Measurements from ENCODE around the gene ODAD2.

ODAD2 gene

GRCh38 chr10:27820637-27821036 lies 178.2 kb downstream of the ODAD2 start:
- CTCF ChIA-PET: no interaction called here

GRCh38 chr10:27819781-27820531 lies 178.9 kb downstream of the ODAD2 start:
- no peaks in the 10 kb centered on the region for H3K9me3 ChIP-seq (ENCODE audit: control insufficient read depth, insufficient read depth, low read depth, low read length)
- H3K4me3 ChIP-seq (ENCODE audit: low read depth, low read length): no peak overlapping the region
- H3K27ac ChIP-seq (ENCODE audit: extremely low read depth, low read depth, low read length): no peak overlapping the region
- no peaks in the 10 kb centered on the region for H3K36me3 ChIP-seq (ENCODE audit: control insufficient read depth in 2 of 2, insufficient read depth in 1 of 2, low read length in 2 of 2)
- TF ChIP-seq SP3 (tag by site-specific recombination; IDR thresholded peaks at IDR 0.05) (no peak), ZNF571 (tag by site-specific recombination; IDR thresholded peaks at IDR 0.05) (no peak), SCRT1 (tag by site-specific recombination; IDR thresholded peaks at IDR 0.05; ENCODE audit: borderline replicate concordance) (no peak), EGR2 (tag by site-specific recombination; IDR thresholded peaks at IDR 0.05; ENCODE audit: low read depth) (no peak), ZNF404 (tag by site-specific recombination; IDR thresholded peaks at IDR 0.05) (no peak), ZXDB (tag by site-specific recombination; IDR thresholded peaks at IDR 0.05) (no peak), ZNF416 (tag by site-specific recombination; IDR thresholded peaks at IDR 0.05) (no peak), GLI2 (tag by site-specific recombination; IDR thresholded peaks at IDR 0.05; ENCODE audit: borderline replicate concordance, low read depth) (no peak), ZIC2 (tag by site-specific recombination; IDR thresholded peaks at IDR 0.05) (no peak), ZNF426 (tag by site-specific recombination; IDR thresholded peaks at IDR 0.05) (no peak), ZNF398 (tag by site-specific recombination; IDR thresholded peaks at IDR 0.05) (no peak), ZBTB17 (tag by site-specific recombination; IDR thresholded peaks at IDR 0.05) (no peak), SALL2 (tag by site-specific recombination; IDR thresholded peaks at IDR 0.05; ENCODE audit: borderline replicate concordance) (no peak), MZF1 (tag by site-specific recombination; IDR thresholded peaks at IDR 0.05; ENCODE audit: borderline replicate concordance) (no peak), TCF7L2 (IDR thresholded peaks at IDR 0.05; ENCODE audit: borderline replicate concordance, low read depth, low read length) (no peak), MYNN (tag by site-specific recombination; IDR thresholded peaks at IDR 0.05; ENCODE audit: borderline replicate concordance) (no peak)
- TF ChIP-seq, protein P1, sequence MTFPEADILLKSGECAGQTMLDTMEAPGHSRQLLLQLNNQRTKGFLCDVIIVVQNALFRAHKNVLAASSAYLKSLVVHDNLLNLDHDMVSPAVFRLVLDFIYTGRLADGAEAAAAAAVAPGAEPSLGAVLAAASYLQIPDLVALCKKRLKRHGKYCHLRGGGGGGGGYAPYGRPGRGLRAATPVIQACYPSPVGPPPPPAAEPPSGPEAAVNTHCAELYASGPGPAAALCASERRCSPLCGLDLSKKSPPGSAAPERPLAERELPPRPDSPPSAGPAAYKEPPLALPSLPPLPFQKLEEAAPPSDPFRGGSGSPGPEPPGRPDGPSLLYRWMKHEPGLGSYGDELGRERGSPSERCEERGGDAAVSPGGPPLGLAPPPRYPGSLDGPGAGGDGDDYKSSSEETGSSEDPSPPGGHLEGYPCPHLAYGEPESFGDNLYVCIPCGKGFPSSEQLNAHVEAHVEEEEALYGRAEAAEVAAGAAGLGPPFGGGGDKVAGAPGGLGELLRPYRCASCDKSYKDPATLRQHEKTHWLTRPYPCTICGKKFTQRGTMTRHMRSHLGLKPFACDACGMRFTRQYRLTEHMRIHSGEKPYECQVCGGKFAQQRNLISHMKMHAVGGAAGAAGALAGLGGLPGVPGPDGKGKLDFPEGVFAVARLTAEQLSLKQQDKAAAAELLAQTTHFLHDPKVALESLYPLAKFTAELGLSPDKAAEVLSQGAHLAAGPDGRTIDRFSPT (tag by site-specific recombination; IDR thresholded peaks at IDR 0.05): no peak
- H3K4me1 ChIP-seq (ENCODE audit: control insufficient read depth, insufficient read depth, low read length): no peaks in the 10 kb centered on the region; the same call in 1 of the 2 replicates
- ChIA-PET CTCF (no interaction called here), POLR2A (interaction anchor here (0.7 kb wide), 1 partner anchor 770 kb away, joined by 3 read pairs; no protein-coding TSS in a partner anchor)

More at GRCh38 chr10:27820637-27821036, 178.2 kb downstream of the ODAD2 start:
- POLR2A ChIA-PET: interaction anchor here (0.7 kb wide), 1 partner anchor 771 kb away, joined by 3 read pairs; no protein-coding TSS in a partner anchor
- no peak overlapping the region for H3K27ac ChIP-seq (ENCODE audit: extremely low read depth, low read depth, low read length)
- H3K36me3 ChIP-seq (ENCODE audit: control insufficient read depth in 2 of 2, insufficient read depth in 1 of 2, low read length in 2 of 2): no peaks in the 10 kb centered on the region
- H3K4me1 ChIP-seq (ENCODE audit: control insufficient read depth, insufficient read depth, low read length): no peaks in the 10 kb centered on the region; the same call in 1 of the 2 replicates
- no peaks in the 10 kb centered on the region for H3K9me3 ChIP-seq (ENCODE audit: control insufficient read depth, insufficient read depth, low read depth, low read length)
- no peak for TF ChIP-seq ZBTB44 (tag by site-specific recombination; IDR thresholded peaks at IDR 0.05)
- no peak for TF ChIP-seq FEZF1 (tag by site-specific recombination; IDR thresholded peaks at IDR 0.05)
- no peak for TF ChIP-seq BCL6B (tag by site-specific recombination; IDR thresholded peaks at IDR 0.05)
- no peak for TF ChIP-seq ZSCAN18 (tag by site-specific recombination; IDR thresholded peaks at IDR 0.05)
- no peak overlapping the region for H3K4me3 ChIP-seq (ENCODE audit: low read depth, low read length)

All from HEK293 (cell line).